Heart right ventricle (tissue), 16 donors: ENCODE measurements around the gene KCNK16. TPM values are rescaled to one million over a fixed set of nuclear protein-coding genes. Genes with fewer than 3 reads are reported as not detected.

Source experiments
- ATAC-seq, 8 donors: fragments of 200-7000 bp; cut with Tn5 transposase; one replicate each; pipeline ENCODE4 v1.9.1; 2020; ENCODE audit warnings: mild to moderate bottlenecking in 8 of 8, moderate library complexity in 8 of 8, moderate number of reproducible peaks in 1 of 8
- DNase-seq, 2 donors: peaks; one replicate each; pipeline ENCODE4 v3.0.0-alpha.2; 2020
- H3K27ac ChIP-seq, 10 donors: fragments of 200-600 bp; sonication (generic) in 2 of 10; one replicate each; pipeline versions ENCODE4 v1.5.0 to v1.8.0; 2020 to 2022; ENCODE audit warnings: mild to moderate bottlenecking in 3 of 10
- H3K27me3 ChIP-seq, 7 donors: fragments of 200-600 bp; one replicate each; pipeline ENCODE4 v1.8.0; 2021 to 2022; ENCODE audit warnings: mild to moderate bottlenecking in 2 of 7
- H3K36me3 ChIP-seq, 9 donors: fragments of 200-600 bp; sonication (generic) in 1 of 9; one replicate each; pipeline versions ENCODE4 v1.5.0 to v1.8.0; 2020 to 2022; ENCODE audit warnings: mild to moderate bottlenecking in 2 of 9
- H3K4me1 ChIP-seq, 9 donors: fragments of 200-600 bp; sonication (generic) in 1 of 9; one replicate each; pipeline versions ENCODE4 v1.5.0 to v1.8.0; 2020 to 2022; ENCODE audit warnings: mild to moderate bottlenecking in 4 of 9
- H3K4me3 ChIP-seq, 10 donors: fragments of 200-600 bp; sonication (generic) in 2 of 10; one replicate each; pipeline versions ENCODE4 v1.5.0 to v1.8.0; 2020 to 2022; ENCODE audit warnings: mild to moderate bottlenecking in 7 of 10, moderate library complexity in 2 of 10
- H3K9me3 ChIP-seq, 11 donors: fragments of 200-600 bp in 10 of 11; sonication (generic) in 2 of 11; one replicate each; pipeline versions ENCODE4 v1.5.0 to v1.8.0; 2013 to 2022; ENCODE audit warnings: mild to moderate bottlenecking in 2 of 11, control low read depth in 1 of 11, moderate library complexity in 1 of 11
- WGBS, 2 donors: extraction: QIAGEN DNeasy Blood & Tissue Kit; methylation state at CpG; one replicate each; pipeline ENCODE4 v1.1.7; 2013; ENCODE audit warnings: inconsistent platforms in 1 of 2; 5-methylcytosine and 5-hydroxymethylcytosine counted together
- intact Hi-C, 10 donors: fragments of 100-400 bp; cut with DNase I; formaldehyde crosslinking; loops; one replicate each; pipeline versions ENCODE4 v1.11.1 to v1.14.2; 2022
- polyA plus RNA-seq, 2 donors: library from polyadenylated mRNA; stranded (reverse); fragments of 200-250 nt; gene quantifications; one replicate each; pipeline ENCODE4 v1.2.3, GENCODE V29; 2013
- total RNA-seq, 10 donors: library from RNA; stranded (reverse); fragmentation: NEBNext Ultra II Directional in 3 of 10; extraction: Animal tissue kit (Norgen Biotek cat#: 25700) in 3 of 10; gene quantifications; one replicate each; pipeline versions ENCODE4 v1.2.1 to v1.2.4, GENCODE V29; 2021 to 2023
- TF ChIP-seq, protein P1 (sequence below), 9 donors: fragments of 200-600 bp; sonication (generic) in 2 of 9; IDR thresholded peaks; one replicate each; pipeline versions ENCODE4 v1.5.0 to v1.8.0; 2021 to 2022; ENCODE audit warnings: antibody characterized with exemption in 9 of 9, mild to moderate bottlenecking in 5 of 9, moderate library complexity in 1 of 9
- donor health status: Arrhythmogenic right ventricular cardiomyopathy.
- donor health status: ischemic (EF 13 %, LVEDD 7.1; RV severe dilation, severe dysfunction).
- donor health status: healthy with polysubstance abuse.
- donor health status: DM: no; HTN: yes; CAD: no.
- donor health status: DM: no; HTN: no; CAD: no.
- donor health status: ischemic (EF 25% LVEDD 6.9; RV normal size, moderate dysfunction).
- donor health status: ischemic (EF 25% LVEDD 5.7; RV mildly dilated, moderate dysfunction).
- donor health status: healthy.
- donor health status: DM: yes; HTN: yes; CAD: no.
- donor health status: Ischemic cardiomyopathy.
- donor health status: ischemic (EF 35%, LVEDD 5.7; RV mildly dilated, moderate dysfunction).
- donor health status: nonischemic (EF 11% LVEDD 7.7; RV severe dilation, severe dysfunction).
- donor health status: DM: yes; HTN: yes; CAD: no.
- donor health status: PGD.
- donor health status: ischemic (EF 29% LVEDD 5.4; RV normal size, mild dysfunction).
- donor health status: nonischemic (EF 23%, LVEDD 6.1; RV moderate dilation, normal function).

KCNK16 gene
- total and polyA plus RNA-seq, 12 donors: not detected

DNA sequence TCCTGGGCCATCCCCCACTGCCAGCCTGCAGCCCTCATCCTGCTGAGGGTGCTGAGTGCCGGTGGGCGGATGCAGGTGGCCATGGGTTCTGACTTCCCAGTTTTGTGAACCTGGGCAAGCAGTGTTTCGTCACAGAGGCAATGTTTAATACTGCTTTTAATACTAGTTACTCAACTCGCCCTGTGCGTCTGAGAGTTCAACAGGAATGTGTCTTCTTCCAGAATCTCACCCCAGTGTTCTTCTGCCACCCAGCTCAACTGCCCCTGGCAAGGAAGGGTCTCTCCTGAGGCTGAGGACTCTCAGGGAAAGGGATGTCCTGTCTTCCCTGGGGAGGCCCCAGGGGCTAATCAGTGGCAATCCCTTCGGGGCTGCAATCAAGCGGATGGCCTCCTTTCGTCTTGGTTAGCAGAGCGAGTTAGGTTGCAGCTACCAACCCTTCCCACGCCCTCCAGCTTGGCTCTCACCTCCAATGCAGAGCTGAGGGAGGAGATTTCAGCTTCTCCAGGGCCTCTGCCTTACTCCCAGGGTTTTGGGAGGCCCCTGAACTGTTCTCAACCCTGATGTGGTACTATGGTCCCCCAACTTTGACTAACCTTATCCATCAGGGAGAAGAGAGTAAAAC is 2.0 kb downstream of the KCNK16 start:
- intact Hi-C loops: no loop called here
- peaks cover 0 to 18% (median 4%) of the 10 kb centered on the region in 7 donors for H3K27me3 ChIP-seq
- 58 to 65% methylated on average over 10 of the region's 10 CpGs for WGBS, 2 donors
- H3K4me1 ChIP-seq: peaks cover 0 to 10% (median 0%) of the 10 kb centered on the region in 9 donors
- H3K36me3 ChIP-seq: no peaks in the 10 kb centered on the region
- ATAC-seq (peak in 4 of 8 donors; percentile 14 to 38 (median 16)), DNase-seq (no peak)
- no peaks in the 10 kb centered on the region for H3K9me3 ChIP-seq
- H3K27ac ChIP-seq: peak overlapping the region in 3 of 10 donors; percentile 22 to 31 (median 26)
- TF ChIP-seq, protein P1, sequence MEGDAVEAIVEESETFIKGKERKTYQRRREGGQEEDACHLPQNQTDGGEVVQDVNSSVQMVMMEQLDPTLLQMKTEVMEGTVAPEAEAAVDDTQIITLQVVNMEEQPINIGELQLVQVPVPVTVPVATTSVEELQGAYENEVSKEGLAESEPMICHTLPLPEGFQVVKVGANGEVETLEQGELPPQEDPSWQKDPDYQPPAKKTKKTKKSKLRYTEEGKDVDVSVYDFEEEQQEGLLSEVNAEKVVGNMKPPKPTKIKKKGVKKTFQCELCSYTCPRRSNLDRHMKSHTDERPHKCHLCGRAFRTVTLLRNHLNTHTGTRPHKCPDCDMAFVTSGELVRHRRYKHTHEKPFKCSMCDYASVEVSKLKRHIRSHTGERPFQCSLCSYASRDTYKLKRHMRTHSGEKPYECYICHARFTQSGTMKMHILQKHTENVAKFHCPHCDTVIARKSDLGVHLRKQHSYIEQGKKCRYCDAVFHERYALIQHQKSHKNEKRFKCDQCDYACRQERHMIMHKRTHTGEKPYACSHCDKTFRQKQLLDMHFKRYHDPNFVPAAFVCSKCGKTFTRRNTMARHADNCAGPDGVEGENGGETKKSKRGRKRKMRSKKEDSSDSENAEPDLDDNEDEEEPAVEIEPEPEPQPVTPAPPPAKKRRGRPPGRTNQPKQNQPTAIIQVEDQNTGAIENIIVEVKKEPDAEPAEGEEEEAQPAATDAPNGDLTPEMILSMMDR (IDR thresholded peaks at IDR 0.05): no peak
- no peak overlapping the region for H3K4me3 ChIP-seq

DNA sequence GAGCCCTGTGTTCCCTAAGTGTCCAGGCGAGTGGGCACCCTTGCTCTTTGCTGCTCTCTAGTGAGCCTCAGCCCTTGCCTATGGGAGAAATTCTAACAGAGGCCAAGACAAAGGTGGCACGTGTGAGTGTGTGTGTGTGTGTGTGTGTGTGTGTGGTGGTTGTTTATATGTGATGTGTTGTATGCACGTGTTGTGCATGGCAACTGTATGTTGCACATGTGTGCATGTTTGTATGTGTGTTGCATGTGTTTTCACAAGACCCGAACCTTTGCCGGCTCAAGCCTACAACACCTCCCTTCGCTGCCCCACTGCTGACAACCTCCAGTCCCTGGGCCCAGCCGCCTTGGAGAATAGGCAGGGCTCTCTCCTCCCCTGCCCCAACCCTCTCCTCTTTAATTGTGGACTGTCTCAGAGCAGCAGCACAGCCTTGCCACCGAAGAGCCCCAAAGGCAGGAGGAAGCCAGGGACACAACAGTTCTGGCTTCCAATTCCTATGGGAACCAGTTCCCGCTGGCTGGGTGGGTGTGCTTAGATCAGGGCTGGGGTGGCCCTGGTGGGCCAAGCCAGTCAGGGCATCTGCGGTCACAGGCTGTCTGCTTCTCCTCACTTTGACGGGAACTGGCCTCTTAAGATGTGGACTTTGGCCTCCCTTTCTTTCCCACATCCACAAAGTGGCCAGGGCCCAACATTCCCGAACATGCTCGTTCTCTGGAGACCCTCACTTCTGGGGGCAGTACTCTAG is 2.7 kb downstream of the KCNK16 start:
- Histone ChIP-seq H3K27me3 (peaks cover 0 to 24% (median 11%) of the 10 kb centered on the region in 7 donors), H3K9me3 (no peaks in the 10 kb centered on the region), H3K4me3 (no peak overlapping the region), H3K27ac (peak overlapping the region in 1 of 10 donors; percentile 26), H3K4me1 (peaks cover 0 to 10% (median 0%) of the 10 kb centered on the region in 9 donors), H3K36me3 (no peaks in the 10 kb centered on the region)
- WGBS, 2 donors: 54 to 65% methylated on average over 13 of the region's 13 CpGs
- TF ChIP-seq, protein P1 (IDR thresholded peaks at IDR 0.05): no peak
- no peak for DNase-seq
- intact Hi-C loops: no loop called here
- peak in 6 of 8 donors; percentile 25 to 66 (median 44) for ATAC-seq

DNA sequence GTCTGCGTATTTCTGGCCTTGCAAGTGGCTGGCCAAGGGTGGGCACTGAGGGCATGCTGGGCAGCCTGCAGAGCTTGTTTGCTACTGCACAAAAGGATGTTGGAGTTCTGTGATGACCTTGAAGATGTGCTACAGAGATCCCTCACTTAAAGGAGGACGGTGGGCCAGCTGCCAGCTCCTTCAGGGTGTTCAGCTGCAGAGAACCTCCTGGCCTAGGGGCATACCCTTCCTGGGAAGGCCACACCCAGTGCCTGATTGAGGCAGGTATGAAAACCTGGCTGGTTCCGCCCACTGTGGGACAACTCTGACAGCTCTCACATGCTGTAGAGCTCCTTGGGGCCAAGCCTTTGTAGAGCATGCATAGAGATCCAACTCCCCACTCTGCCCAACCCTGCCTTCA is 5.2 kb downstream of the KCNK16 start:
- TF ChIP-seq, protein P1 (IDR thresholded peaks at IDR 0.05): no peak
- Histone ChIP-seq H3K27ac (no peak overlapping the region), H3K4me1 (peaks cover 4 to 24% (median 15%) of the 10 kb centered on the region in 9 donors), H3K27me3 (peaks cover 0 to 44% (median 33%) of the 10 kb centered on the region in 7 donors), H3K9me3 (no peaks in the 10 kb centered on the region), H3K36me3 (no peaks in the 10 kb centered on the region), H3K4me3 (no peak overlapping the region)
- 86 to 96% methylated on average over 3 of the region's 3 CpGs for WGBS, 2 donors
- intact Hi-C loops: no loop called here
- no peak for ATAC-seq
- DNase-seq: no peak

DNA sequence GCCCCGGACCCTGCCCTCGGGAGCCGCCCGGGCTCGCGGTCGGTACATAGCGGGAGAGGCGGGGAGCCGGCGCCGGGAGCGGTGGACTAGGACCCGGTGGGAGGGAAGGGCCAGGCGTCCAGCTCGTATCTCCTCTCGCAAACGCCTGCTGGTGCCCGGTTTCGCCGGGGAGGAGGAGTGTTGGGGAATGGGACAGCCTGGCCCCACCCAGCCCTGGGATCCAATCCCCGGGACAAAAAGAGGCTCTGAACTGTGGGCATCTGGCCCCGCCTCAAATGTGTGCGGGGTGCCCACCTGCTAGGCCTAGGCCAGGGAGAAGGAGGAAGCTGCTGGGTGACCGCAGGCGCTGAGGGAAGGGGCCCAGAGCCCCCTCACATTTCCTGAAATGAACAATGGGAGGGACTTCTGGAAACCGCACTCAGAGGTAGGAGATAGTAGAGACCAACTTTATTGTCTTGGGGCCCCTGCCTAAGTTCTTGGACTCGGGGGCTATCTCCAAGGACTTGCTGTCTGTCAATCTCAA is 8.2 kb downstream of the KCNK16 start, which contains the start of gene KCNK17:
KCNK17 (minus strand) TSS at position 147 of the 523 bp plus-strand sequence; CDS start at position 48, 99 bp downstream.
- Histone ChIP-seq H3K36me3 (no peaks in the 10 kb centered on the region), H3K4me1 (peaks cover 4 to 17% (median 15%) of the 10 kb centered on the region in 9 donors), H3K27ac (no peak within 1 kb of the TSS), H3K9me3 (no peaks in the 10 kb centered on the region), H3K4me3 (peak within 1 kb of the TSS; percentile 6 to 44 (median 32)), H3K27me3 (peaks cover 0 to 58% (median 53%) of the 10 kb centered on the region in 7 donors)
- peak in 1 of 8 donors; percentile 29 for ATAC-seq
- 13 to 30% methylated on average over 16 to 28 of the region's 28 CpGs for whole genome bisulfite sequencing, 2 donors
- no peak for DNase-seq
- TF ChIP-seq, protein P1 (IDR thresholded peaks at IDR 0.05): no peak
- intact Hi-C loops: loop anchor here in 7 of 10 donors (5.0 kb wide), 4 partner anchors 227 to 447 kb away; no protein-coding TSS in a partner anchor
